ENCODE measurements around the gene C18orf32.
A peak's percentile ranks its signal among the peaks of the same experiment; 100 is the strongest.

Gene C18orf32

DNA sequence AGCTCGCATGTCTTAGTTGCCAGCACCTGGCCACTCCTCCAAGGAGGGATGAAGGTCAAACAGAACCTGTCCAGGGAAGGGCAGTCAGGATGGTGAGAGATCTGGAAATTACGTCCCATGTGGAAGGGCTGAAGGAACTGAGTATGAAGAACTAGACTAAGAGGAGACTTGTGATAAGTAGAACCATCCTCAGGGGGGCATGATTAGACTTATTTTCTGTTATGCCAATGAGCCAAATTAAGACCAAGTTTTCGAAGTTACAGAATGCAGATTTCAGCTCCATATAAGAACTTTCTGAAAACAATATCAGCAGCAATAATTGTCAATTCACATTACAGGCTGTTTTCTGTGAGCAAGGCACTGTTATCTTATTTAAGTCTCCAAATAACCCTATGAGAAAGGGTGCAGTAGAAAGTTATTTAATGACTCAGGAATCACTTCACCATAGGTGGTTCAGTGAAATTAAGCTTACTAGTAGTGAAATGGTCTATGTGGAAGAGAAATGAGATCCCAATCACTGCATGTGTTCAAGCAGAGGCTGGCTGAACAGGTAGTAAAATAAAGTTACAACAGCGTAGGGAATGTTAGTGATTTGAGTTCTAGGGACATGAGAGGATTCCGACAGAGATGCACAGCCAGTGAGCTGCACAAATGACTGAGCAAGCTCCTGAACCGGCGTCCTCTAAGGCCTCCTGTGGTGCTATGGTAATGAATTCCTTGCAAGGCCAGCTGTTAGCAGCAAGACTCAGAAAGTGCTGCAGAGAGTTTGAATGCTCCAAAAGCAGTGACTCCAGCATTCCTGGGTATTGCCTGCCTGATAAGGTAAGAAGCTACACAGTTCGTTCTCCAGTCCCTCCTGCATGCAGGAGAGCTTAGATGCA is 22.1 kb downstream of the C18orf32 start:
- Histone ChIP-seq H3K4me1 (ENCODE audit: low read length) (peaks cover 9% of the 10 kb centered on the region), H4K20me1 (ENCODE audit: insufficient read depth, low read length) (no peaks in the 10 kb centered on the region), H3K4me2 (ENCODE audit: low read length) (no peak overlapping the region), H3K27ac (ENCODE audit: low read length) (no peak overlapping the region), H3K4me3 (ENCODE audit: low read length) (no peak overlapping the region), H3K9ac (ENCODE audit: low read length) (no peak overlapping the region), H3K27me3 (ENCODE audit: low read depth, low read length) (0 out of 2 replicates have a peak, but pooled peaks cover 6% of the 10 kb centered on the region), H3K36me3 (replicated peaks; ENCODE audit: low read depth, low read length) (no peaks in the 10 kb centered on the region), H3K9me3 (ENCODE audit: insufficient read depth, low read length) (no peaks in the 10 kb centered on the region), H2AFZ (ENCODE audit: low read depth, low read length) (peak overlapping the region; percentile 62), H3K79me2 (ENCODE audit: low read length) (peaks cover 5% of the 10 kb centered on the region)
- TF ChIP-seq, protein P1, sequence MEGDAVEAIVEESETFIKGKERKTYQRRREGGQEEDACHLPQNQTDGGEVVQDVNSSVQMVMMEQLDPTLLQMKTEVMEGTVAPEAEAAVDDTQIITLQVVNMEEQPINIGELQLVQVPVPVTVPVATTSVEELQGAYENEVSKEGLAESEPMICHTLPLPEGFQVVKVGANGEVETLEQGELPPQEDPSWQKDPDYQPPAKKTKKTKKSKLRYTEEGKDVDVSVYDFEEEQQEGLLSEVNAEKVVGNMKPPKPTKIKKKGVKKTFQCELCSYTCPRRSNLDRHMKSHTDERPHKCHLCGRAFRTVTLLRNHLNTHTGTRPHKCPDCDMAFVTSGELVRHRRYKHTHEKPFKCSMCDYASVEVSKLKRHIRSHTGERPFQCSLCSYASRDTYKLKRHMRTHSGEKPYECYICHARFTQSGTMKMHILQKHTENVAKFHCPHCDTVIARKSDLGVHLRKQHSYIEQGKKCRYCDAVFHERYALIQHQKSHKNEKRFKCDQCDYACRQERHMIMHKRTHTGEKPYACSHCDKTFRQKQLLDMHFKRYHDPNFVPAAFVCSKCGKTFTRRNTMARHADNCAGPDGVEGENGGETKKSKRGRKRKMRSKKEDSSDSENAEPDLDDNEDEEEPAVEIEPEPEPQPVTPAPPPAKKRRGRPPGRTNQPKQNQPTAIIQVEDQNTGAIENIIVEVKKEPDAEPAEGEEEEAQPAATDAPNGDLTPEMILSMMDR (IDR thresholded peaks at IDR 0.05; ENCODE audit: low read depth, low read length): peak; percentile 75
- TF ChIP-seq EZH2phosphoT487 (IDR thresholded peaks at IDR 0.05; ENCODE audit: low read depth): no peak

DNA sequence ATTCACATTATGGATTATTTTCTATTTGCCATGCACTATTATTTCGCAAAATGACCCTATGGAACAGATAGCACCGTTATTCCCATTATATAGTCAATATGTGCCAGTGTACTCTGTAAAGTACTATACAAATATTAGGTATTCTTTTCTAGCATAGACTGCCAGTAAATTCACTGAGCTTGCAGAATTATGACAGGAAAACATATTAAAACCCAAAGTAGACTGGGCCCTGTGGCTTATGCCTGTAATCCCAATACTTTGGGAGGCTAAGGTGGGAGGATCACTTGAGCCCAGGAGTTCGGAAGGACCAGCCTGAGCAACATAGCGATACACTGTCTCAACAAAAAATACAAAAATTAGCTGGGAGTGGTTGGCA is 25.4 kb downstream of the C18orf32 start:
- peak overlapping the region; percentile 63 for H3K4me2 ChIP-seq (ENCODE audit: low read length)

DNA sequence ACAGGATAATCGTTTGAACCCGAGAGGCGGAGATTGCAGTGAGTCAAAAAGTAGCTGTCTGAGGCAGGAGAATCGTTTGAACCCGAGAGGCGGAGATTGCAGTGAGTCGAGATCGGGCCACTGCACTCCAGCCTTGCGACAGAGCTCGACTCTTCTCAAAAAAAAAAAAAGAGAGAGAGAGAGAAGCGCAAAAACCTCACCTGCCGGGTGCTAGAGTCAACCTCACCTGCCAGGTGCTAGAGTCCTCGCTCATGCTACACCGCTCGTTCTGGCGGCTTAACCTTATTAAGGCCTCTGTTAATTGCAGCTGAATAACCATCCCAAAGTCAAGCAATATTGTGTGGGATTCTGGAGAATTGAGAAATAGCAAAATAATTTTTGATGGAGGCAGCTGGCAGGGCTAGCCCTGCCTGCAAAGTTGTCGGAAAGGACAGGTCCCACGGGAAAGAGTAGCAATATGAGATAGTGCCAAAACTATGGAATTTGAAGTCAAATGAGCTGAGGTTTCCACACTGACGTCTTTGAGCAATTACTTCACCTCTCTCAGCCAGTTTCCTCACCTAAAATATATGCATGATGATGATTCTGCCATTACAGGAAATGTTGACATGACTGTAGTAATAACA is 25.9 kb downstream of the C18orf32 start:
- Histone ChIP-seq H3K4me1 (ENCODE audit: low read length) (peaks cover 17% of the 10 kb centered on the region), H3K79me2 (ENCODE audit: low read length) (peaks cover 42% of the 10 kb centered on the region), H3K36me3 (replicated peaks; ENCODE audit: low read depth, low read length) (peaks cover 4% of the 10 kb centered on the region), H3K27me3 (ENCODE audit: low read depth, low read length) (no peaks in the 10 kb centered on the region), H3K4me2 (ENCODE audit: low read length) (peak overlapping the region; percentile 63), H3K4me3 (ENCODE audit: low read length) (peak overlapping the region; percentile 81), H3K27ac (ENCODE audit: low read length) (peak overlapping the region; percentile 39), H3K9me3 (ENCODE audit: insufficient read depth, low read length) (no peaks in the 10 kb centered on the region), H4K20me1 (ENCODE audit: insufficient read depth, low read length) (peaks cover 28% of the 10 kb centered on the region), H2AFZ (ENCODE audit: low read depth, low read length) (peak overlapping the region; percentile 64), H3K9ac (ENCODE audit: low read length) (peak overlapping the region; percentile 88)
- TF ChIP-seq, protein P1 (IDR thresholded peaks at IDR 0.05; ENCODE audit: low read depth, low read length): no peak

More for the DNA sequence above, 25.4 kb downstream of the C18orf32 start:
- H3K9ac ChIP-seq (ENCODE audit: low read length): no peak overlapping the region
- no peaks in the 10 kb centered on the region for H3K9me3 ChIP-seq (ENCODE audit: insufficient read depth, low read length)
- peaks cover 28% of the 10 kb centered on the region for H4K20me1 ChIP-seq (ENCODE audit: insufficient read depth, low read length)
- H3K4me3 ChIP-seq (ENCODE audit: low read length): no peak overlapping the region
- H3K27me3 ChIP-seq (ENCODE audit: low read depth, low read length): no peaks in the 10 kb centered on the region
- H3K4me1 ChIP-seq (ENCODE audit: low read length): peaks cover 17% of the 10 kb centered on the region
- H2AFZ ChIP-seq (ENCODE audit: low read depth, low read length): peak overlapping the region; percentile 64; the same call in 1 of the 2 replicates
- no peak for TF ChIP-seq EZH2phosphoT487 (IDR thresholded peaks at IDR 0.05; ENCODE audit: low read depth)
- TF ChIP-seq, protein P1 (IDR thresholded peaks at IDR 0.05; ENCODE audit: low read depth, low read length): no peak
- no peak overlapping the region for H3K27ac ChIP-seq (ENCODE audit: low read length)
- H3K36me3 ChIP-seq (replicated peaks; ENCODE audit: low read depth, low read length): peaks cover 4% of the 10 kb centered on the region
- peaks cover 37% of the 10 kb centered on the region for H3K79me2 ChIP-seq (ENCODE audit: low read length)
